ENCODE measurements around the gene EZH1.
A peak's percentile ranks its signal among the peaks of the same experiment; 100 is the strongest.
"Not testable (repeated sequence)": the region's sequence is repeated elsewhere in the genome, so short reads cannot be mapped to it uniquely, and the experiment has no call there.

Gene EZH1

DNA sequence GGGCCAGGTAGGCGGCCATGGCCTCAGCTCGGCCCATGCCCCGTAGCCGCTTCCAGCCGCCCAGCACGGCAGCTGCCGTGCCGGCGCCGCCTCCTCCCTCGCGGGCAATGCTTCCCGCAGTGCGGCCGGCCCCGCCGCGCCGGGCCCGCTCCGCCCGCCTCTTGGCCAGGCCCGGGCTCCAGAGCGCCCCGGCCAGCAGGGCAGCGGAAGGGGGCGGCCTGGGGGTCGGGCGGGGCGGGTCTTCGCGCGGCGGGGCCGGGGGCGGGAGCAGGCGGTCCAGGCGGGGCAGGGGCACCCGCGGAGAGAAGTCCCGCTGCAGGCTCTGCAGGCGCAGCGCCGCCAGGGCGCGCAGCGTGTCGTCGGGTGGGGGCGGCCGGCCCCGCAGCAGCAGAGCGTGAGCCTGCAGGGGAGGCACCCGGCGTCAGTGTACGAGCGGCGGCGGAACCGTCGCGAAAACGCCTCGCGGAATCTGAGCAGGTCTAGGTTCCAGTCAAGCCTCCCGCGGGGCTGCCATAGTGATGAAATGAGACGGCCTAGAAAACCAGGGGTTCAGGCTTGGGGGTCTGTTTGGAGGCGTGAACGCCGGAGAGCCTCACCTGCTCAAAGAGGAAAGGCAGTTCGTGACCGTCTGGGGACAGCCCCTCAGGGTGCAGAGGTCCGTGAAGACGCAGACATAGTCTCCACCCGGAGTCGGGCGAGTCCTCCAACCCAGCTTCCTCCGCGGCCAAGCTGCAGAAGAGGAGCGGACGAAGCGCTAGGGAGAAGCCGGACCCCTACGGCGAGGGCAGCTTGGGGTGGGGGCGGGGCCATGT lies 74.7 kb downstream of the EZH1 start:
- no peak for DNase-seq (ENCODE audit: low spot score)

DNA sequence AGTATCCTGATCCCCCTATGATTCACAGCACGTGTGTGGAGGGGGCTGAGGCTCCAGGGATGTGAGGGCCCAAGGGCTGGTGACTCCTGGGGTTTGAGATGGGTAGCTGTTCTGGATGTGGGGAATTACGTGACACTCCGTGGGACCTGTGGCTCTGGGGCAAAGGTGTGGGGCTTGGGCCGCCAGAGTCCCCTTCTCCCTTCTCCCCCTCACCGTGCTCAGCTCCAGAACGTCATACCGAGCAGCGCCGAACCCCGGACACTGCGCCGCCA lies 75.2 kb downstream of the EZH1 start:
- no peak for DNase-seq (ENCODE audit: low spot score)

DNA sequence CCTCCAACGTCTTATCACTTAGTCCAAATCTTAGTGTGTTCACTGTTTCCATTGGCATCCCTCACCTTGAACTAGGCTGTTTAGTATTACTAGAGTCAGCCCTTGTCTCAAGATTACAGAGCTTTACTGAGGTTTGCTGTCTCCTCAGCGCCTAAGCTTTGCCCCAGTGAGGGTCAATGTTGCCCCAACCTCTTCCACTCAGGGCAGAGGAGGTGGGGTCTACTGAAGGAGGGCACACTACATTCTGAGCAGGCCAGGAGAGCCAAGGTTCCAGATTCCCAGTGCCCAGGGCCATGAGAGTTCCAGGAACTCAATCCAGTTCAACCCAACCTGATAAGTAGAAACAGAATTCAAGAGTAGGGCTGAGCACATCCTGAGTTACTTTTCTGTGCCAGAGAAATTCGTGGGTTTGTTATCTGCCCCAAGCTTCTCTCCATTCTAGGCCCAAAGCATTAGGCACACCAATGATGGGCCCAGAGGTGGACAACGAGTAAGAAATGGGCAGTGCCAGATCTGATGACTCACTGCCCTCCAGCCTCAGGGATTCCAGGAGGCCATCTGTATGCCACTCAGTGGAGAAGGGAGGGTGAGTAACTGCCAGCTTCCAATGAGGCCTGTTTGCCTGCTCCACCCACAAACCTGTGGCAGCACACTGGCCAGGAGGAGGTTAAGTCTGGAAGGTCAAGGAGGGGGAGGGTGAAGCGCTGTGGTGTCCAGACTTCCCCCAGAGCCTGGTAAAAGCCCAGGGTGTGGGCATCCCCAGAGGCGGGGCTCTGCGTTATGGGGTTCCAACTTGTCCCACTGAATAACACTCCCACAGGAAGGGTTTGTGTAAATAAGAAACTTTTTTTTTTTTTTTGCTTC lies 77.5 kb downstream of the EZH1 start:
- DNase-seq (ENCODE audit: low spot score): peak; percentile 11

DNA sequence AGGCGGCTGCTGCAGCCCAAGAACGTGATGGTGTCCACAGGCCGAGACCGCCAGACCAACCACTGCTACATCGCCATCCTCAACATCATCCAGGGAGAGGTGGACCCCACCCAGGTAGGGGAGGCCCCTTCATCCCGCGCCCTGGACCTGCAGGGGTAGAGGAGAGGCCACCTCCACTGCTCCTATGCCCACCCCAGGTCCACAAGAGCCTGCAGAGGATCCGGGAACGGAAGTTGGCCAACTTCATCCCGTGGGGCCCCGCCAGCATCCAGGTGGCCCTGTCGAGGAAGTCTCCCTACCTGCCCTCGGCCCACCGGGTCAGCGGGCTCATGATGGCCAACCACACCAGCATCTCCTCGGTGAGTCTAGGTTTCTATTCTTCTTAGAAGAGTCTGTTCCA lies 78.7 kb downstream of the EZH1 start:
- not testable (repeated sequence) for DNase-seq (ENCODE audit: low spot score)

GRCh38 chr17:42665581-42666001 lies 79.2 kb downstream of the EZH1 start:
- no peak for DNase-seq (ENCODE audit: low spot score)

- DNase-seq (ENCODE audit: low spot score): no peak
Observed at GRCh38 chr17:42660692-42661345, 84.0 kb downstream of the EZH1 start.

DNA sequence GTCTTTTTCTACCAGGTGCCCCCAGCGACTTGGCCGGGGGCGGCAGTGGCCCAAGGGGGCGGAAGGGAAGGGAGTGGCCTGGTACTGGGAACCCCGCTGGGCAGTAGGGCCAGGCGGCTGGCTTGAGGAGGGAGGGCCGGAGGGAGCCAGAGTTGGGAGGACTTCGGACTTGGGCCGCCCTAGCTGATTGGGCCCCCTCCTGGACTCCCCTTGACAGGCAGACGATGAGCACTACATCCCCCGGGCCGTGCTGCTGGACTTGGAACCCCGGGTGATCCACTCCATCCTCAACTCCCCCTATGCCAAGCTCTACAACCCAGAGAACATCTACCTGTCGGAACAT lies 84.9 kb downstream of the EZH1 start:
- not testable (repeated sequence) for DNase-seq (ENCODE audit: low spot score)

GRCh38 chr17:42659079-42659931 lies 85.5 kb downstream of the EZH1 start, which contains the start of gene TUBG2:
Gene TUBG2, plus strand, starts transcription at chr17:42659284. Its CDS starts 220 bp downstream, at chr17:42659504.
- DNase-seq (ENCODE audit: low spot score): peak; percentile 80

GRCh38 chr17:42657824-42658588 lies 86.8 kb downstream of the EZH1 start:
- no peak for DNase-seq (ENCODE audit: low spot score)

DNA sequence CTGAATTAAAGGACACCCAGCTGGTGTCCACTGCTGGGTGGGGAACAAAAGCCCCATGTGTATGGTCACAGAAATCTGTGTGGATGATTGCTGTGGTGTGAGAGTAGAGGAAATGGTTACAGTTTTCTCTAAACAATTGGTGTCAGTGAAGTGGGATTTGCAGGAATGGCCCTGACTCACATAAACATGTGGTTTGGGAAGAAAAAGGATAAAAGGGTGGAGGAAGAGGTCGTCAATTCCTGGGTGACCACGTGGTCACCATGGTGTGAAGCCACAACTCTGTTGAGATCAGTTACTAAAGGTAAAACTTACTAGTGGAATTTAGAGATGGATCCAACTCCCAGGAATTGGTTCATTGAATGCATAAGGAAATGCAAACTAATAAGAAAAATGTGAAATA lies 89.3 kb downstream of the EZH1 start:
- no peak for DNase-seq (ENCODE audit: low spot score)

DNA sequence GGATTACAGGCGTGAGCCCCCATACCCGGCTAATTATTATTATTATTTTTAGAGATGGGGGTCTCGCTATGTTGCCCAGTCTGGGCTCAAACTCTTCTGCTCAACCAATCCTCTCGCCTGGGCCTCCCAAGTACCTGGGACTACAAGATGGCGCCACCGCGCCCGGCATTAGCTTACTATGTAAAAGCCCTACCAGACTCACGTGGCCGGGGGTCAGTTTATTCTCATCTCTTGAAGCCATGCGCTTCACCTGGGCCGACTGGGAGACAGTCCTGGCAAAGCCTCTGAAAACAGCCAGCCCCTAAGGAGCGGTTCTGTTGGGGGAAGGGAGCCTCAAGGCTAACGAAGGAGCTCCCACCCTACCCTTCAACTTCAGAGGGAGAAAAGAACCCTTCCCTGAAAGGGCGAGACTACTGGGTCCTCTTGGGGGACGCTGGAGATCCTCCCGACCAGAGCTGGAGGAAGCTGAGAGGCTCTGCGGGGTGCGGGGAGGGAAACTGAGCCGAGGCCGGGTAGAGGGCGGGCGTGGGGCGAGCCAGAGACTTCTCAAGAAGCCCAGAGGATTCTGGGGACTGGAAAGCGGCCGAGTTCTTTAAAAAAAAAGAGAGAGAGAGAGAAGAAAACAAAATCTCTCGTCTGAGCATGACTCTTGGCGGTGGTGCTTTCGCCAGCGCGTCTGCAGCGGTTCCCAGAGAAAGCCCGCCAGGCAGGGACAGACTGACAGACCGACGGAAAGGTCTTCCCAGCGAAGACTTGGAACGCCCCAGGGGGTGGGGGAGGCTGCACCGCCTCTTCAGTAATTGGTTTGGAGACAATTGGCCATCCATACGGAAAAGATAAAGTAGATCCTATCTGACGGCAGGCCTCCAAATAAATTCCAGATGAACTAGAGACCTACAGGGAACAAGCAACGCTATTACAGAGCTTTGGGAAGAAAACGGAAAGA lies 91.4 kb downstream of the EZH1 start:
- DNase-seq (ENCODE audit: low spot score): no peak

GRCh38 chr17:42651392-42651791 lies 93.4 kb downstream of the EZH1 start:
- DNase-seq (ENCODE audit: low spot score): no peak
